Occipital lobe (tissue), 2 donors: ENCODE data around the gene FOXP4. TPM values are rescaled to one million over a fixed set of nuclear protein-coding genes. Genes with fewer than 3 reads are reported as not detected.
A peak's percentile ranks its signal among the peaks of the same experiment; 100 is the strongest.

Experiments
- DNase-seq: peaks from one replicate; lab custom pipeline; 2025; lab: John Stamatoyannopoulos, UW
- total RNA-seq: library from RNA; depleted of rRNA; stranded (reverse); fragments of >200 nt; gene quantifications from one replicate; pipeline ENCODE4 v1.2.3, GENCODE V29; 2014

FOXP4 gene
- 0.94 TPM for total RNA-seq

GRCh38 chr6:41545703-41546474, at the start of gene FOXP4:
Gene FOXP4, plus strand, starts transcription at chr6:41546381. Its CDS starts 19,380 bp downstream, at chr6:41565761.
- peak; percentile 83 for DNase-seq

GRCh38 chr6:41497573-41497972, 48.6 kb upstream of the FOXP4 start:
- DNase-seq, result no peak

- no peak for DNase-seq
Measured at GRCh38 chr6:41497994-41498393, 48.2 kb upstream of the FOXP4 start.

GRCh38 chr6:41498968-41499599, 47.1 kb upstream of the FOXP4 start:
- DNase-seq, result no peak

GRCh38 chr6:41500561-41500960, 45.6 kb upstream of the FOXP4 start:
- DNase-seq, result no peak

GRCh38 chr6:41502566-41502916, 43.6 kb upstream of the FOXP4 start:
- no peak for DNase-seq

- DNase-seq, result no peak
Measured at GRCh38 chr6:41502917-41503671, 43.1 kb upstream of the FOXP4 start.

GRCh38 chr6:41503827-41504465, 42.2 kb upstream of the FOXP4 start:
- DNase-seq, result no peak

GRCh38 chr6:41504466-41505121, 41.6 kb upstream of the FOXP4 start:
- DNase-seq, result no peak

- no peak for DNase-seq
Measured at GRCh38 chr6:41505122-41506049, 40.8 kb upstream of the FOXP4 start.

GRCh38 chr6:41508479-41508878, 37.7 kb upstream of the FOXP4 start:
- DNase-seq, result no peak

- DNase-seq, result no peak
Measured at GRCh38 chr6:41509580-41509979, 36.6 kb upstream of the FOXP4 start.

GRCh38 chr6:41511443-41512060, 34.6 kb upstream of the FOXP4 start:
- no peak for DNase-seq

- DNase-seq, result no peak
Measured at GRCh38 chr6:41512146-41512701, 34.0 kb upstream of the FOXP4 start.

- no peak for DNase-seq
Measured at GRCh38 chr6:41515995-41516394, 30.2 kb upstream of the FOXP4 start.

GRCh38 chr6:41518118-41518517, 28.1 kb upstream of the FOXP4 start:
- DNase-seq, result no peak

- DNase-seq, result no peak
Measured at GRCh38 chr6:41519305-41519744, 26.9 kb upstream of the FOXP4 start.

GRCh38 chr6:41519745-41520699, 26.2 kb upstream of the FOXP4 start:
- DNase-seq, result no peak
